GM19043 (cell line): ENCODE measurements around the gene CACNA1I.

Experiments used
- ATAC-seq: cut with Tn5 transposase; IDR thresholded peaks from one replicate; pipeline ENCODE4 v1.9.1; 2021; ENCODE audit warnings: low read depth; ENCODE audit not compliant: unreplicated experiment

CACNA1I gene

DNA sequence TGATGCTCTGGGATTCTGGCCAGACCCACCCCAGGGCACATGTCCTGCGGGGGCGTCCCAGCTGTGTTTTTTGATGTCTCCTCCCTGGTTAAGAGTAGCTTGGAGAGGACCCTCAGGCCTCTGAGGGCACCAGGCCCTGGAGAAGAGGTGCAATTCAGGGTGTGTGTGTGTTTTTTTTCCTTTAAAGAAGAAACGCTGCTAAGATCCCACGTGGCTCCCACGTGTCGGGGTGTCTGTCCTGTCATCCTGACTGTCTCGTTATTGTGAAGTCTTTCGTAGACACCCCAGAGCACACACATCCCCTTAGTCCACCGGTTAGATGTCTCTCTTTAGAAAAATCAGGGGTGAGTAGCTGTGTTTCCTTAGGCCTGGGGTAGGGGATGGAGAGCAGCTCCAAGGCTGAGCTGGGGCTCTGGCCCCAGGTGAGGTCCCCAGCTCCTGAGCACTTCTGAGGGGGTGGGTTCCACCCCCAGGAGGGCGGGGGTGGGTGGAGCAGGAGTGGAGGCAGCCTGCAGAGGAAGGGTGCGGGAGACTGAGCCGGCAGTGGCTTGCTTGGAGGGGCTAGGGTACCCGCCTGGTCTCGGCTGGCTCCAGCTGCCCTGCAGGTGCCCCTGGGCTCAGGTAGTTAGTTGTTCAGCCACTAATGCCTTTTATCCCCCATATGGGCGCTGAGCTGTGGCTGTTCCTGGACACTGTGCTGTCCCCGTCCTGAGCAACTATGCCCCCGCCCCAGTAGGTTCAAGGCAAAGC lies 116.4 kb downstream of the CACNA1I start:
- ATAC-seq = no peak

DNA sequence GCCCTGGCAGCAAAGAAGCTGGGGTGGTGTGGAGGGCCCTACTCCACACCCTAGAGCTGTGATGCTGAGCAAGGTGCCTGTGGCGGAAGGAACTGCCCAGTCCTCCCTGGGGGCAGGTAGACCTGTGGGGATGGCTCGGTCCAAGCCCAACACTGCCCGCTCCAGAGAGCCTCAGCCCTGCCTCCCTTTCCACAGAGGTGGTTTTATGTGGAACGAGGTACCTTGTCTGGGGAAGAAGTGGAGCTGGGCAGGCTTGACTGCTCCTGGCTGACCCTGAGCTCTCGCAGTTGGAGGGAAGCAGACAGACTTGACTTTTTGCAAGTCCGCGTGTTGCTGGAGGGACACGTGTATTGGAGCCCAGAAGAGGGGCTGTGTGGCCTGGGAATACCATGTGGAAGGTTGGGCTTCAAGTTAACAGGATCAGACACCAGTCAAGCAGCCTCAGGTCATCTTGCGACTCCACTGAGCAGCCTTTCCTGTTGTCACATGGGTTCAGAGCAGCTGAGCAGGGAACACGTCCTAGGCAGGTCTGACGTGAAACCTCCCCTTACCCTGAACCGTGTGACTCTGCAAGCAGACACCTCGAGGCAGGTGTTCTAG lies 117.7 kb downstream of the CACNA1I start:
- no peak for ATAC-seq

DNA sequence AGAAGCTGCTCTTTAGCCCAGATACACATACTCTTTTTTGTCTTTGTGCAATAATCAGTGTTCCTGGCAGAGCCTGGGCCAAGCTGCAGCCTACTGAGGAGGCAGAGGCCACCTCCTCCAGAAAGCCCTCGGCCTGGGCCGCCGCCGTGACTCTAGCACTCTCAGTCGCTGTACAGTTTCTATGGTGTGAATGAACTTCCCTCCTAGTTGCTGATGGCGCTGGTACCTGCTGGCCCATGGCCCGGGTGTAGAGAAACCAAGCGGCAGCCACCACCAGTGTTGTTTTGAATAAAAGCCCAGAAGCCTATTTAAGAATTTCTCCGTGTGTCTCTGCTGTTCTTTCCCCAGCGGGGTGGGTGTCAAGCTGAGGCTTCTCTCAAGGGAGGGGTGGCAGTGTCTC lies 118.9 kb downstream of the CACNA1I start:
- ATAC-seq = no peak

DNA sequence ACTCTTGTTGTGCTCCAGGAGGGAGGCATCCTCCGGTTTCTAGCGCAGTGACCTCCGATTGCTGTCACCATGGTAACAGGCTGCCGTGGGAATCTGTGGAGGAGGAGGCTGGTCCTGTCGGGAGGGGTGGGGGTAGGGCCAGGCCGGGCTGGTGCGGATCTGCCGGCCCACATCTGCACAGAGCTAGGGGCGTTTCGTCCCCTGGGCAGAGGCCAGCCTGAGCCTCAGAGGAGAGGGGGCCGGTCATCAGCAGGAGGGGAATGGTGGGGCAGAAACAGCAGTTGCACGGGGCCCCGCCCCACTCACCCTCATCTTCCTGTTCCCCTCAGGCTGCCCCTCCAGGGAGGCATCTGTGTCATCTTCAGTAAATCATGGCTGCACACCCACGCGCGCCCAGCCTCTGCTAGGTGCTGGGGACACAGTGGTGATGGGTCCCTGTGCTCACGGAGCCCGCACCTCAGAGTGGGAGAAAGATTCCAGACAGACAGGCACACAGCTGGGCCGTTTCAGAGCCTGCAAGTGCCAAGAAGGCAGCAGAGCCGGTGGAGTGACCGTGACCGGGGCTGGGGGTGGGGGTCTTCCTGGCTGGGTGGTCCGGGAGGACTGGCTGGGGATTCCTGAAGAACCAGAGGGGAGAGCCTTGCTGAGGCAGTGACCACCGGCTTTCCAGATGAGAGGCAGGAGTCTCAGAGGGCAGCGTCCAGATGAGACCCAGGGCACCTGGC lies 120.5 kb downstream of the CACNA1I start:
- no peak for ATAC-seq

DNA sequence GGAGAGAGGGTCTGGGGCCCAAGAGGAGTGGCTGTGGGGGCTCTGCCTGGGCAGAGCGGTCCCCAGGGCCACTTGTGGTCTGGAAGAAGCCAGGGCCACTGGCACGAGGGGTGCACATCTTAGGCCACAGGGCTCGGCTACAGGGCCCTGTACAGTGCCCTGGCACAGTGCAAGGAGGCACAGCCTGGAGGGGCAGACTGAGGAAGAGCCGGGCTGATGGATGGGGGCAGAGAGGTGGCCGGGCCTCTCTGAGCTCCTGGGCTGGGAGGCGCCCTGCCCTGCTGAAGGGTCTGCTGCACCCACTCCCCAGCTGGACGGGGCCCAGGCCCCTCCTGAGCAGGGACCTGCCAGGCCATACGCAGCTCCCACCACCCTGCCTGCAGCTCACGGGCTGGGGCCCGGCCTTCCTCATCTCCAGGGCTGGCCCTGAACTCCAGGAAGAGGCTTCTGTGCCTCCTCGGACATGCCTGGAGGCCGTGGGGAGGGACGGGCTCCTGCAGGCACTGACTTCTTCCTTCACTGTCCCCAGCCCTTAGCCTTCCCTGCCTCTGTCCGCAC lies 123.5 kb downstream of the CACNA1I start:
- no peak for ATAC-seq

DNA sequence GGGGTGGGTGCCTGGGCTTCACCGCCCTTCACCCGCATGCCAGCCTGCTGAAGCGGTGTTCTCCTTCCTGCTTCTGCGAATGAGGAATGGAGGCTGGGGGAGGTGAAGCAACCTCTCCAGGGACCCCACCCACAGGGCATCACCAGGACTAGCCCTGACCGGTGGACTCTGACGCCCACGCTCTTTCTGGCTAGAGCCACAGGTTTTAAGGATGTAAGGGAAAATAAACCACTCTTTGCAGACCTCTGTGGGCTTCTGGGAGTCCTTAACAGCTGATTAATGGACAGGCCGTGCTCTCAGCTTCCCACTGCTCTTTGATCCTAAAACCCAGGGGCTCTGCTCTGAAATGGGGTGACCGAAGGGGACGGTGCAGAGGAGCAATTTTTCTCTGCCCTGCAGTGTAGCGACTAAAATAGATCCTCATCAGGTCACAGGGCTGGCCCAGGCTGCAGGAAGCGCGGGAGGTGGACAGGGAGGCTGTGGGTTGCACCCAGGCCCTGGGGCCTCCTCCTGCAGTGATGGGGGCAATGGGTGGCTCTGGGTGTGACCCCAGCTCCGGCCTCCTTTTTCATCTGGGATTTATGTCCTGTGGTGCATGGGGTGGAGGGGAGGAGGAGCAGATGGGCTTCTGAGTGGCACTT lies 127.4 kb downstream of the CACNA1I start:
- ATAC-seq = no peak

DNA sequence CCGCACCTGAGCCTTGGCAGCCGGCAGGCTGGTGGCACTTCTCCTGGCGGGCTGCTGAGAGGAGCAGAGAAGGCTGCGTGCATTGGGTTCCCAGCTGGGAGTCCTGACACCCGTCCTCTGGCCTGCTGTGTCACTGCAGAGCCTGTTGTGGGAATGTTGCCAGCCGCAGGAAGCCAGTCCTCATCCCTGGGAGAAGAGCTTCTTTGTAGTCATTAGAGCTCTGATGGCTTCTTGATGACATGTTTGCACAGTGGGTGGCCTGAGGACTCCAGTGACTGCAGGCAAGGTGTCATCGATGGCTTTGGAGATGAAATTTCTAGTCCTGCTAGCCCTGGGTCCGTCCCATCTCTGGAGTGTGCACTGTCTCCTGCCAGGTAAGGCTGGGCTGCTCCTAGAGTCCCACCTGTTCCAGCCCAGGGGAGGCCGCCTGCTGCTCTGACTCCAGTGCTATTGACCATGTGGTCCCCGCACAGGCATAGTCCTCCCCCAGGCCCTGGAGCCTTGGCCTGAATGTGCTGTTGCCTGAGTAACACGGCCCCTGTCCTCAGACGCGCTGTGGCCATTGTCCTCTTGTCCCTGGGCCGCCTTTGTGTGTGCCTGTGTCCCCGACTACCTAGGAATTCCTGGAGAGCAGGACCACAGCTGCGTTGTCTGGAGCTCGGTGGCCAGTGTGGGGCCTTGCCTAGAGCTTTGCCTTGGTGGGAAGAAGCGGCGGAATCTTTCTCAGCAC lies 129.2 kb downstream of the CACNA1I start:
- ATAC-seq = no peak

DNA sequence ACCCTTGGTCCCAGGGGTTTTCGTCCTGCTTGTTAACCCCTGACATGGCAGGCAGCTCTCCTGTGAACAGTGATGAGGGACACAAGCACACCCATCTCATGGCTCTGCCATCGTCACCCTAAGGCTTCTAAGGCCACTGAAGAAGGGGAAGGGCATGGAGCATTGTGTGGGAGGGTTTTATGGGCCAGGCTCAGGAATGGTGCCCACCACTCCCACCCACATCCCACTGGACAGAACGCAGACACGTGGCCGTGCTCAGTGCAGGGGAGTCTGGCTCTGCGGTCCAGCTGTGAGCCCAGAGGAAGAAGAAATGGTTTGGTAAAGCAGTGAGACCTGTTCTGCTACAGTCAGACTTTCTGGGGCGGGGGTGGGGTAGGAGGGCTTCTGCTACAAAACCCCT lies 130.0 kb downstream of the CACNA1I start:
- no peak for ATAC-seq

DNA sequence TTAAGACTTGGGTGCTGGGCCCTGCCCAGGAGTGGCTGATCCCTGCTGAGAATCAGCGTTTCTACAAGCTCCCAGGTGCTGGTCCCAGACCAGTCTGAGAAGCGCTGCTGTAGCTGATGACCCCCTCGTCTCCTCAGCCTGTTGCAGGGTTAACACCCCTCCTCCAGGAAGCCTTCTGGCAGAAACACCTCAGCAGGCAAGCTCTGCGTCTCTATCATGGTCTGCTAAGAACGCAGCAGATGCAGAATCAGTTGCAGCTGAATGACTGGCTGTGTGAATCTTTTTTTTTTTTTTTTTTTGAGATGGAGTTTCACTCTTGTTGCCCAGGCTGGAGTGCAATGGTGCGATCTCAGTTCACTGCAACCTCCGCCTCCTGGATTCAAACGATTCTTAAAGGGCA lies 132.5 kb downstream of the CACNA1I start:
- ATAC-seq = no peak

DNA sequence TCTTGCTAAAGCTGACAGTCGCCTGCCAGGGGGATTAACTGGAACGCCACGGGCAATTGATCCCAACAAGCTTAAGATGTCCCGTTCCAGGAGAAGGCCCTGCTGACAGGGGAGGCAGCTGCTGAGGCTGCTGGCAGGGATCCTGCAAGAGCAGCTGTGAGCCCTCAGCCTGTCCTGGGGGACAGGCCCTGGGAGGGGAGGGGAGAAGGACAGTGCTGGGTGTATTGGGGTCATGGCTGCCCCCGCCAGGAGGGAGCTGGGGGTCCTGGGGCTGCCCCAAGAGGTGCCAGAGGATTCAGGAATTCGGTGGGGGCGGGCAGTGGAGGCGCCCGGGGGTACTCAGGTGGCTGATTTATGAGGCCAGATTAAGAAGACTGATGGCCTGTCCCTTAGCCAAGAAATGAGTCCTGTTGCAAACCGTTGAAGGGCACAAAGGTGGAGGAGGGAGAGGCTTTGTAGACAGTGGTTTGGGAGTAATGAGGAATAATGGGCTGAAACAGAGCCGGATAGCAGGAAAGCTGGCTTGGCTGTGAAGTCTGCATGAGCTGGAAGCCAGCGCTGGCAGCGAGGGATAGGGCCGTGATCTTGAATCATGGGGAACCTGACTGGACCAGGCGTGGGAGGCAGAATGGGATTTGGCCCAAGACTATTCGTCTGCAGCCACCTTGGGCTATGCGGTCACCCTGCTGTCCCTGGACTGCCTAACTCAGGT lies 133.5 kb downstream of the CACNA1I start:
- no peak for ATAC-seq

DNA sequence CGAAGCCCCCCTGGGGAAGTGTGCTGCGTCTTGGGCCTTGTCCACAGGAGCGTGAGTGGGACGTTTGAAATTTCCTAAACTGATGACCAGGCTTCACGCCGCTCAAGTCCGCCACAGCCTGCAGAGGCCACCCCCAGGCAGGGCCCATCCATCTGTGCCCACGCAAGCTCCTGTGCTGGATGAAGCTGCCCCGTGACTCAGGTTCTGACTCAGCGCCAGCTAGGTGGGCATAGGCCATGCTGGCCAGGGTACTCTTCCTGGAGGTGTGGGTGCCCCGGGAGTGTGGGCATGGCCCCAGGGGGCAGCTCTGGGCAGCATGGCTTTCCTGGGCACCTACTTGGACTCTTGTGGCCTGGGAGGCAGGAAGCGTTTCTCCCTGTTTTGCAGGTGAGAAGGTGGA lies 134.8 kb downstream of the CACNA1I start:
- ATAC-seq = no peak

DNA sequence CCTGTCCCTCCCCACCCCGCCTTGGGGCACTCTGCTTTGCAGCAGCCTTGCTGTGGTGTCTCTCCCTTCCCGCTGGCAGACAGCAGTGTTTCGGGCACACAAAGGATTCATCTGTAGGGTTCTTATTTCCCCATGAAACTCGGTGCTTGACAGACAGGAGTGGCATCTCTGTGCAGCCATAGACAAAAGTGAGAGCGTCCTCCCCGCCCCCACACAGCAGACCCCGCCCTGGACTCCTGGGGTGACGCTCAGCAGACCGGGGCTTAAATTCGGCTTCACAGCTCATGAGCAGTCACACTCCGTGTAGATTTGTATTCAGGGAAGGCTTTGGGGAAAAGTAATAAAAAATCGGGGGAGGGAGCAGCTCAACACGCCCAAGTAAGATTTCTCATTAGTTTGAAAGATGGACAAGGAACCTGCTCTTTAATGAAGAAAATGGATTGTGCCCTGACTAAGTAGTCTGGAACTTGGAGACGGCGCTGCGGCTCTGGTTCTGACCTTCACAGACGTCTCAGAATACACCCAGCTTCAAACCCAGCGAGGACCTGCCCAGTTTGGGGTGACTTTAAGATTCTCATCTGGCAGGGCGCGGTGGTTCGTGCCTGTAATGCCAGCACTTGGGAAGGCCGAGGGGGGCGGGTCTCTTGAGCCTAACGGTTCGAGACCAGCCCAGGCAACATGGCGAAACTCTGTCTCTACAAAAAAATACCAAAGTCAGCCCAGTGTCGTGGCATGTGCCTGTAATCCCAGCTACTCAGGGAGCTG lies 136.0 kb downstream of the CACNA1I start:
- ATAC-seq = no peak

DNA sequence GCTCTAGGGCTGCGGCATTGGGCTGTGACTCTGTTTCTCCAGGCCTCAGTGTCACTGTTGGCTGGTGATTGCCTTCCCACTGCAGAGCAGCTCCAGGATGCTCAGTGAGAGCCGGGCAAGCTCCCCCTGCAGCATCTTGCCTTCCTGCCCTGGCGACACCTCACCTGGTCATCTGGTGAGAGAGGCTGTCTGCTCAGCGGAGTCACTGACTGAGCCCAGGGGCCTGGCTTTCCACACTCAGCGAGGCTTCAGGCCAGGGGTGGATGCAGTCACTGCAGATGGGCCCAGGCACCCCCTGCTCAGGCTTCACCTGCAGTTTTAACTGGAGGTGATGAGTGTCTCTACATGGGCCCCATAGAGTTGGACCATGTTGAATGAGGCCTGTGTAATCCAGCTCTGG lies 136.8 kb downstream of the CACNA1I start:
- ATAC-seq = no peak

DNA sequence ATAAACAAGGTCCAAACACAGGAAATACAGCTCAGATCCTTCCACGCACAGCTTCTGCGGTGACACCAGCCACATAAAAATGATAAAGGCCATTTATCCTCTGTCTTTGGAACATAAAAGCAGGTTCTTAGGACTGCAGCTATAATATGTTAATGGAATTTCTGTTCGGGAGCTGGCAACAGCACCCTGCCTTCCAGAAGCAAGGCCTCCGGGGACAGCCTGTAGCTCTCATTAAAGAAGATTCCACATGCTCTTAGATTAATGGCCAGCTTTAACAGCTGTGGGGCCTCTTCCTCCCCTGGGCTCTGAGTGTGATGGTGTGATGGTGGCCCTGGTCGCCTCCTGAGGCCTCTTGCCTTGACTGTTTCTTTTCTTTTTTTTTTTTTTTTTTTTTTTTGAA lies 137.3 kb downstream of the CACNA1I start:
- no peak for ATAC-seq

DNA sequence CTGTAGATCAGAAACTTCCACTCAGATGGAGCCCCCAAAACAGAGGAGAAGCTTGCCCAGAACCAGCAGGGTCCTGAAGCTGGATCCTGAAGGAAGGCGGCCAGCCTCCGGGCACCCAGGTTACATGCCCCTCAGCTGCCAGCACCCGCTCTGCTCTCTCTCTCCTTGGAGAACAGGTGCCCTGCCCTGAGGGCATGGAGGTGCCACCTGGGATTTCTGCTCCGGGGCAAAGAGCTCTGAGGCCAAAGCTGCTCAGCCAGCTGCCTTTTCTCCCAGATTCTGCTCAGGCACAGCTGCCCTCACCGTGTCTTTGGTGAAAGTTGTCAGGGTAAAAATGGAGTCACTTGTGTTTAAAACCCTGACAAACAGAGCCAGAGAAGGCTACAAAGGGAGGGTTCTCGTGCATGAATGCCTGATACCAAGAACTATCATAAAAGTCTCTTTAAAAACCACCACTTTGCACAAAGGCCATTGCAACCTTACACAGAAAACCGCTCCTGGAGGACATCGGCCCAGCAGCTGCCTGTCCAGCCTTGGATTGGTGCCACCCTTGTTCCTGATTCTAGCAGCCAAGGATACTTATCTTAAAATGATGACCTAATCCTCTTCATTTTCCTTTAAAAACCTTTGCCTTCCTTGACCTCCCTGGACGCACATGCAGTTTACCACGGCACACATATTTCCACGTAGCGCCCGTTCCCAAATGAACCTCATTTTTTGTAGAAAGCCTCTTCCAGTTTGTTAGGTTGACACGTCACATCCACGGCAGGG lies 140.0 kb downstream of the CACNA1I start:
- no peak for ATAC-seq

DNA sequence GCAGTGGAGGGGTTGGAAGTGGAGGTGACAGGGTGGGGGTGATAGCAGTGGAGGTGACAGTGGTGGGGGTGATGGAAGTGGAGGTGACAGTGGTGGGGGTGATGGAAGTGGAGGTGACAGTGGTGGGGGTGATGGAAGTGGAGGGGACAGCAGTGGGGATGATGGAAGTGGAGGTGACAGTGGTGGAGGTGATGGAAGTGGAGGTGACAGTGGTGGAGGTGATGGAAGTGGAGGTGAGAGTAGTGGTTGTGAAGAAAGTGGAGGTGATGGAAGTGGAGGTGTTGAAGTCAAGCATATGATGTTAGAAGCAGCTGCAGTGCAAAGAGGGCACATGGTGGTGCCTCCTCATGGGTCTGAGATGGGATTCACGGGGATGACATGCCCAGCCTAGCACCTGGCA lies 141.5 kb downstream of the CACNA1I start:
- no peak for ATAC-seq

DNA sequence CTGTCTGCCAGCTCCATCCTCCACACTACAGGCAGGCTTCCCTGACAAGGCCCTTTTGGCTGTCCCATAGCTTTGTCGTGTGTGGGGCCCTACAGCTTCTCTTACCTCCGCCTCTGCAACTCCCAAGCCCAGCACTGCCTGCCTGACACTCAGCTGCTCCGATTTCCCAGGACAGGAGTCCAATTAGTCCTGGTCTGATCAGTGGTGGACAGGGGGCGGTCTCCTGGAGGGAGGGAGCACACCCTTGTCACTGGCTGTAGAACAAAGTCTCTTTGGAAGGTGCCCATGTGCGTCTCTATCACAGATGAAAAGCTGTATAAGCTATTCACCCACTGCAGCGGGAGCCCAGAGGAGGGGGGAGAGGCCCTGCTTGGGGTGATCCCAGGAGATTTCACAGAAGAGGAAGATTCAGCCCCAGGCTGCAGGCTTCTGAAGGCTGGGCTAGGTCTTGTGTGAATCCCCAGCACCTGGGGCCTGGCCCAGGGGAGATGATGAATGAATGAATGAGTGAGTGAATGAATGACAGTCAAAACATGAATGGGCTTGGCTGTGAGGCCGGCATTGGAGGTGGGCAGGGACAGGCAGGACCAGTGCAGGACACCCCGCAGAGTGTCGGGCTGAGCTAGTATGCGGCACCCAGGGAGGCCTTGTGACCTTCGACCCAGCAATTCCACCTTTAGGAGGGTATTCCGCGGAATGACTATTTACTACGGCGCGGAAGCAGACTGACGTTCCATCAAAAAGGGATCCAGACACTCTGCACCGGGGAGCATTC lies 142.4 kb downstream of the CACNA1I start:
- ATAC-seq = no peak
